MM.1S (cell line): ENCODE measurements around the gene CDAN1.

Experiments
- EZH2 ChIP-seq: fragments of 300-600 bp; sonication (generic); optimal IDR thresholded peaks from 2 replicates; pipeline ENCODE3; 2017; ENCODE audit warnings: low read depth, mild to moderate bottlenecking, antibody characterized with exemption, low read length, mixed read lengths
- EZH2phosphoT487 ChIP-seq: fragments of 300-600 bp; sonication (generic); IDR thresholded peaks from 2 replicates; pipeline ENCODE4 v1.6.1; 2018; ENCODE audit warnings: antibody characterized with exemption, low read length
- TF ChIP-seq, protein P1 (sequence below): fragments of 300-600 bp; sonication (generic); IDR thresholded peaks from 2 replicates; pipeline ENCODE4 v1.5.1; 2016; ENCODE audit warnings: antibody characterized with exemption, low read length, mixed read lengths

GRCh38 chr15:42736793-42737528 lies at the start of gene CDAN1:
- TF ChIP-seq, protein P1, sequence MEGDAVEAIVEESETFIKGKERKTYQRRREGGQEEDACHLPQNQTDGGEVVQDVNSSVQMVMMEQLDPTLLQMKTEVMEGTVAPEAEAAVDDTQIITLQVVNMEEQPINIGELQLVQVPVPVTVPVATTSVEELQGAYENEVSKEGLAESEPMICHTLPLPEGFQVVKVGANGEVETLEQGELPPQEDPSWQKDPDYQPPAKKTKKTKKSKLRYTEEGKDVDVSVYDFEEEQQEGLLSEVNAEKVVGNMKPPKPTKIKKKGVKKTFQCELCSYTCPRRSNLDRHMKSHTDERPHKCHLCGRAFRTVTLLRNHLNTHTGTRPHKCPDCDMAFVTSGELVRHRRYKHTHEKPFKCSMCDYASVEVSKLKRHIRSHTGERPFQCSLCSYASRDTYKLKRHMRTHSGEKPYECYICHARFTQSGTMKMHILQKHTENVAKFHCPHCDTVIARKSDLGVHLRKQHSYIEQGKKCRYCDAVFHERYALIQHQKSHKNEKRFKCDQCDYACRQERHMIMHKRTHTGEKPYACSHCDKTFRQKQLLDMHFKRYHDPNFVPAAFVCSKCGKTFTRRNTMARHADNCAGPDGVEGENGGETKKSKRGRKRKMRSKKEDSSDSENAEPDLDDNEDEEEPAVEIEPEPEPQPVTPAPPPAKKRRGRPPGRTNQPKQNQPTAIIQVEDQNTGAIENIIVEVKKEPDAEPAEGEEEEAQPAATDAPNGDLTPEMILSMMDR, result no peak
- TF ChIP-seq EZH2 (no peak), EZH2phosphoT487 (no peak)
